Body of pancreas (tissue), 4 donors: ENCODE results near the gene ATF3. TPM values are rescaled to one million over a fixed set of nuclear protein-coding genes. Genes with fewer than 3 reads are reported as not detected.

Experiments used
- ATAC-seq: fragments of 150-250 bp; one replicate; pipeline ENCODE4 v1.9.1; 2016
- DNase-seq, 4 donors: peaks; one replicate each; pipeline ENCODE4 v3.0.0-alpha.2; 2019
- H3K27ac ChIP-seq, 4 donors: fragments of 200-600 bp; sonication (generic); 1 replicate in 3 of 4; 2 replicates in 1 of 4; pipeline versions ENCODE4 v1.5.1 to v1.6.1; 2016 to 2019; ENCODE audit warnings: mild to moderate bottlenecking in 1 of 4, mixed read lengths in 1 of 4, moderate library complexity in 1 of 4
- H3K27me3 ChIP-seq, 2 donors: fragments of 200-600 bp; sonication (generic); one replicate each; pipeline ENCODE4 v1.6.0; 2016; ENCODE audit warnings: mild to moderate bottlenecking in 1 of 2
- H3K36me3 ChIP-seq, 2 donors: fragments of 200-600 bp; sonication (generic); replicated peaks in 1 of 2; 2 replicates each; pipeline ENCODE4 v1.5.1; 2016; ENCODE audit warnings: low read depth in 2 of 2; ENCODE audit not compliant: insufficient read depth in 1 of 2
- H3K4me1 ChIP-seq: fragments of 200-600 bp; sonication (generic); one replicate; pipeline ENCODE4 v1.6.0; 2016
- H3K4me3 ChIP-seq, 2 donors: fragments of 200-600 bp; sonication (generic); 1 replicate in 1 of 2; 2 replicates in 1 of 2; pipeline ENCODE4 v1.5.1; 2016 to 2019
- H3K9me3 ChIP-seq, 3 donors: fragments of 200-600 bp; sonication (generic); 1 replicate in 2 of 3; 2 replicates in 1 of 3; pipeline ENCODE4 v1.5.1; 2016
- CTCF ChIP-seq, 7 experiments: fragments of 450-650 bp in 4 of 7; fragments of 200-600 bp in 3 of 7; sonication (generic) in 3 of 7; IDR thresholded peaks; one replicate each; pipeline ENCODE4 v1.5.1; 2016 to 2019; ENCODE audit warnings: antibody characterized with exemption in 7 of 7
- POLR2A ChIP-seq, 3 donors: fragments of 450-650 bp; IDR thresholded peaks; one replicate each; pipeline ENCODE4 v1.6.1; 2016; ENCODE audit warnings: antibody characterized with exemption in 3 of 3, mild to moderate bottlenecking in 2 of 3
- WGBS, 2 donors: methylation state at CpG; one replicate each; pipeline ENCODE4 v1.1.5; 2017; 5-methylcytosine and 5-hydroxymethylcytosine counted together
- intact Hi-C: fragments of 100-400 bp; cut with DNase I; formaldehyde crosslinking; loops from one replicate; pipeline ENCODE4 v1.15.1; 2023
- total RNA-seq, 2 donors: library from RNA; depleted of rRNA; stranded (reverse); fragments of >200 nt; gene quantifications; one replicate each; pipeline ENCODE4 v1.1.0, GENCODE V29; 2016

ATF3 gene
- total RNA-seq, 2 donors from 2014 or later = 8.6 to 27.0 TPM

DNA sequence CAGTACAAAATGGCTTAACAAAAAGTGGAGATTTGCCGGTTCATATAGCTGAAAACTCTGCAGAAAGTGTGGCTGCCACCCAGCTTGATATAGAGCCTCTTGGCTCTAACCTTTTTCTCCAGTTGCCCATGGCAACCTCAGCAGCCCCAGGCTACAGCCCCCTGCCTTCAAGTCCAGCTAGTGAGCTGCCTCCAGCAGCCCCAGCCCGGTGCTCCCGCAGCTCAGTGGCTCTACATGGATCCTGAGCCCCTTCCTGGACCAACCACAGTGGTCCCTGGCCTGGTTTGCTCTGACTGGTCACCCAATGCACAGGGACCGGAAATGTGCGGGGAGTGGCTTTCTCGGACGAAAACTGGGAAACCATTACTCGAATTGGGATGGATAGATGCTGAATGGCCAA is 13.3 kb upstream of the ATF3 start:
- Histone ChIP-seq H3K36me3 (no peaks in the 10 kb centered on the region), H3K4me1 (peaks cover 6% of the 10 kb centered on the region), H3K27me3 (no peaks in the 10 kb centered on the region), H3K27ac (peak overlapping the region in 2 of 4 donors; percentile 63 to 73), H3K4me3 (no peak overlapping the region), H3K9me3 (no peaks in the 10 kb centered on the region)
- ATAC-seq (no peak), DNase-seq (no peak)
- 86 to 91% methylated on average over 8 of the region's 8 CpGs for WGBS, 2 donors
- no peak for TF ChIP-seq POLR2A (IDR thresholded peaks at IDR 0.05)
- no peak for TF ChIP-seq CTCF (IDR thresholded peaks at IDR 0.05)
- intact Hi-C loops = no loop called here

- Histone ChIP-seq H3K9me3 (no peaks in the 10 kb centered on the region), H3K4me1 (peaks cover 6% of the 10 kb centered on the region), H3K27ac (peak overlapping the region; percentile 13 to 76 (median 68)), H3K4me3 (no peak overlapping the region), H3K27me3 (no peaks in the 10 kb centered on the region), H3K36me3 (no peaks in the 10 kb centered on the region)
- peak; percentile 87 for ATAC-seq
- no peak for TF ChIP-seq POLR2A (IDR thresholded peaks at IDR 0.05)
- peak in 6 of 7 experiments; percentile 22 to 56 (median 44) for TF ChIP-seq CTCF (IDR thresholded peaks at IDR 0.05)
- peak in 3 of 4 donors; percentile 25 to 37 (median 34) for DNase-seq
- WGBS, 2 donors = 33 to 41% methylated on average over 8 of the region's 8 CpGs
- intact Hi-C loops = no loop called here
Observed at GRCh38 chr1:212595787-212596714, 12.5 kb upstream of the ATF3 start.

GRCh38 chr1:212596798-212597197 is 11.8 kb upstream of the ATF3 start:
- no peak for DNase-seq
- H3K36me3 ChIP-seq = no peaks in the 10 kb centered on the region
- ATAC-seq = no peak
- WGBS, 2 donors = 71 to 74% methylated on average over 3 of the region's 3 CpGs
- H3K27ac ChIP-seq = peak overlapping the region in 3 of 4 donors; percentile 63 to 76 (median 73)
- H3K4me3 ChIP-seq = no peak overlapping the region
- peaks cover 6% of the 10 kb centered on the region for H3K4me1 ChIP-seq
- intact Hi-C loops = no loop called here
- no peaks in the 10 kb centered on the region for H3K9me3 ChIP-seq
- no peaks in the 10 kb centered on the region for H3K27me3 ChIP-seq
- TF ChIP-seq POLR2A (IDR thresholded peaks at IDR 0.05) = no peak
- TF ChIP-seq CTCF (IDR thresholded peaks at IDR 0.05) = no peak

DNA sequence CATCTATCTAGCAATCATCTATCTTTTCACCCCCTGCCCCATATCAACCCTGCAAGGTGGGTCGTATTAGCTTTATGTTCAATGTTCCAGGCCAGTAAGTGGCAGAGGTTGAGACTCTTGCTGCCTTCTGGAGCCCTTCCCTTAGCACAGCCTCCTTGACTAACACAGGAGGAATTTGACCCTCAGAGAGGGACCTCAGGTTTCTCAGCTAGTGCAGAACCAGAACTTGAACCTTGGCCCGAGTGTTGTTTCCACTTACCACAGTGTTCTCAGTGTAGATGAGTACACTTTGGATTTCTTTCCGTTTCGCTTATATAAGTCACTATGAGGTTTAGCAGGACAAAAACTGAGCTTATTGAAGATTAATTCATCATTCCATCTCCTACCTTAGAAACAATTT is 11.1 kb upstream of the ATF3 start:
- intact Hi-C loops = no loop called here
- TF ChIP-seq POLR2A (IDR thresholded peaks at IDR 0.05) (no peak), CTCF (IDR thresholded peaks at IDR 0.05) (no peak)
- 69 to 78% methylated on average over 4 of the region's 4 CpGs for WGBS, 2 donors
- Histone ChIP-seq H3K9me3 (no peaks in the 10 kb centered on the region), H3K27ac (no peak overlapping the region), H3K27me3 (no peaks in the 10 kb centered on the region), H3K4me1 (peaks cover 6% of the 10 kb centered on the region), H3K36me3 (no peaks in the 10 kb centered on the region), H3K4me3 (no peak overlapping the region)
- no peak for ATAC-seq
- DNase-seq = no peak
